HL-60/S4 treated with phorbol 12-myristate 13-acetate at 8.2 ng/mL for 4 days and 3 days (cell line): ENCODE measurements around the gene SREK1.
"Not testable (repeated sequence)": the region's sequence is repeated elsewhere in the genome, so short reads cannot be mapped to it uniquely, and the experiment has no call there.

ENCODE experiments used
- in situ Hi-C: fragments of 300-500 bp; cut with MboI; formaldehyde crosslinking; loops from 2 replicates; pipeline ENCODE4 v1.15.0; 2022; ENCODE audit warnings: low sequenced_read_pairs

The SREK1 gene

DNA sequence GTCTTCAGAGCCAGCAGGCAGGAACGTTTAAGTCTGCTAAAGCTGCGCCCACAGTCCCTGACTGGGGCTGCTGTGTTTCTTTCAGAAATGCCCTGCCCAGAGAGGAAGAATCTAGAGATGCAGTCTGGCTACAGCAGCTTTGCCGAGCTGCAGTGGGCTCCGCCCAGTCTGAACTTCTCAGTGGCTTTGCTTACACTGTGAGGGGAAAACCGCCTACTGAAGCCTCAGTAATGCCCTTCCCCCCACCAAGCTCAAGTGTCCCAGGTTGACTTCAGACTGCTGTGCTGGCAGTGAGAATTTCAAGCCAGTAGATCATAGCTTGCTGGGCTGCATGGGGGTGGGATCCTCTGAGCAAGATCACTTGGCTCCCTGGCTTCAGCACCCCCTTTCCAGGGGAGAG lies 78.4 kb downstream of the SREK1 start:
- in situ Hi-C loops: no loop called here

DNA sequence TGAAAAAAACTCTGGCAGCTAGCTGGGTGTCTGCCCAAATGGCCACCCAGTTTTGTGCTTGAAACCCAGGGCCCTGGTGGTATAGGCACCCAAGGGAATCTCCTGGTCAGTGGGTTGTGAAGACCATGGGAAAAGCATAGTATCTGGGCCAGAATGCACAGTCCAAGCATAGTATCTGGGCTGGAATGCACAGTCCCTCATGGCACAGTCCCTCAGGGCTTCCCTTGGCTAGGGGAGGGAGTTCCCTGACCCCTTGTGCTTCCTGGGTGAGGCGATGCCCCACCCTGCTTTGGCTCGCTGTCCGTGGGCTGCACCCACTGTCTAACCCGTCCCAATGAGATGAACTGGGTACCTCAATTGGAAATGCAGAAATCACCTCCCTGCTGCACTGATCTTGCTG lies 78.8 kb downstream of the SREK1 start:
- in situ Hi-C loops: not testable (repeated sequence)

DNA sequence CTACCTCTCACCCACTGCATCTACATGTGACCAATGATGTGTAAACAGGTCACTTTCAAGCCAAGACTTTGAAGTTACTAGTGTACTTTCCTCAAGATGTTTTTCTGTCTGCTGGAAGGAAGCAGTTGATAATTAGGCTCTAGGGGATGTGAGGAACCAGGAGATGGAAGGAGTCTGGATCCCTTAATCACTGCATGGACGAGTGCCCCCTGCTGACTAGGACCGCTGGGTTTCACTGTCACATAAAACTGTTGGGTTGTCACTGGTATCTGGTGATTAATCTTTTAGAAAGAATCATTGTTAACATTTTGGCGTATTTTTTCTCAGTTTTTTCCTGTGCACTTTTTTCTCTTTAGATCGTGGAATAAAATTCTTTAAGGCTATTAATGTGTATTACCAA lies 79.5 kb downstream of the SREK1 start:
- in situ Hi-C loops: no loop called here

DNA sequence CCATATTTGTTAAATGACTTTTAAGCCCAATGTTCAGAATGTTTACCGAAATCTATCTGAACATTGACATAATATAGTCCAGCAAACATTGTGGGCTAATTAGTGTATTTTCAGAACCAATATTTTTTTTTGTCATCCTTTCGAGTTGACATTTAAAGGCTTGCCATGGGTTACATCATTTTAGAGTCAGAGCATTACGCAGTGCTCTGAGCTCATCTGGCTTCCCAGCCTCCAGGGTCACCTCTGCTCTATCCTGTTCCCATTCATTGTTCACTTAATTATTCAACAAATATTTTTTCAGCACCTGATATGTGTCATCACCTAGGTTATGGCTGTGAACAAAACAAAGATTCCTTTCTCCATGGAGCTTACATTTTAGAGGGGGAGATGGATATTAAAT lies 80.2 kb downstream of the SREK1 start:
- in situ Hi-C loops: no loop called here

DNA sequence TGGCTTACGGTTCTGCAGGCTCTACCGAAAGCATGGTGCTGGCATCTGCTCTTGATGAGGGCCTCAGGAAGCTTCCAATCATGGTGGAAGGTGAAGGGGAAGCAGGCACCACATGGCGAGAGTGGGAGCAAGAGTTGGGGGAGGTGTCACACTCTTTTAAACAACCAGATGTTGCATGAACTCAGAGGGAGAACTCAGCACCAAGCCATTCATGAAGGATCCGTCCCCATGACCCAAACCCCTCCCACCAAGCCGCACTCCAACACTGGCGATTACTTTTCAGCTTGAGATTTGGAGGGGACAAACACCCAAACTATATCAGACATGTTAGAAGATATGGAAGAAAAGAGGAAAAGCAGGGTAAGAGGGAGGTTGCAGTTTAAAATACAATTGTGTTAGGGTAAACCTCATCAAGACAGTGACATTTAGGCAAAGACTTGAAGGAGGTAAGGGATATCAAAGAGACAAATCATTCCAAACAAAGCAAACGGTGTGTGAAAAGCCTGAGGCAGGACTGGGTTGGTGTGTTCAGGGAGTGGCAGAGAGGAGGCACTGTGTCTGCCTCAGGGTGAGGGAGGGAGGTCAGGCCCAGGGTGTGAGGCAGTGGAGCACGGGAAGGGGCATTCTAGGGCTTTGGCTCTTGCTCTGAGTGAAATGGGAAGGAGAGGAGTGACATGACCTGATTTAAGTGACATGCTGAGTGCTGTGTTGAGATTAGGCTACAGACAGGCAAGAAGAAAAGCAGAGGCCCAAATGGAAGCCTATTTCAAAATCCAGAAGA lies 80.9 kb downstream of the SREK1 start:
- in situ Hi-C loops: no loop called here

DNA sequence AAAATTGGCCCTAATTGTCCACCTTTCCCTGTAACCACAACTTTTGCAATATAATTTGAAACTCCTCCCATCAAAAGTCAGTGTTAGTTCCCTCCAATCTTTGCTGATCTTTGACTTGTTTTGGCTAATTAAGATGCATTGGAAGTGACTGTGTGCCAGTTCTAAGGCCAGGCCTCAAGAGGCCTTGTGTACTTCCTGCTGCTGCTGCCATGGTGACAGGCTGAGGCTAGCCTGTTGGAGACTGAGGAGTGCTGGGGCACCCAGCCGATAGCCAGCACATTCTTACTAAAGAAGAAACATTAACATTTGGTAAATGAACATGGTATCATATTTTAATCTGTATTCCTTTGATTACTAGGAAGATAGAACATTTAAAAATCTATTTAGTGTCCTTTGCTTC lies 86.5 kb downstream of the SREK1 start:
- in situ Hi-C loops: no loop called here

DNA sequence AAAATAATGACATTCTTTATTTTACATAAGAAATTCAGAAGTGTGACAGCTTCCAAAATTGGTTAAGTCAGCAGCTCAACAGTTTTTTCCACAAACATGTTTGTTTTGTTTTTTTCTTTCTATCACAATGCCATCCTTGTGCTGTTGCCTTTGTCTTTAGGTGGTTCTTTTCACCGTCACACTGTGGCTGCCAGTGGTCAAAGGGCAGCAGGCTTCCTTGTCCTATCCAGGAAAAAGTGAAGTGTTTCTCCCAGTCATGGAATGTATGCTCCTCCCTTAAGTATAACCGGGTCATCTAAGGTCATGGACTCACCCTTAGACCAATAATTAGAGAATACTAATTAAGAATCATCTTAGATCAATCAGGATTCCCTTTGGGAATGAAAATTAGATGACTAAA lies 87.4 kb downstream of the SREK1 start:
- in situ Hi-C loops: no loop called here

DNA sequence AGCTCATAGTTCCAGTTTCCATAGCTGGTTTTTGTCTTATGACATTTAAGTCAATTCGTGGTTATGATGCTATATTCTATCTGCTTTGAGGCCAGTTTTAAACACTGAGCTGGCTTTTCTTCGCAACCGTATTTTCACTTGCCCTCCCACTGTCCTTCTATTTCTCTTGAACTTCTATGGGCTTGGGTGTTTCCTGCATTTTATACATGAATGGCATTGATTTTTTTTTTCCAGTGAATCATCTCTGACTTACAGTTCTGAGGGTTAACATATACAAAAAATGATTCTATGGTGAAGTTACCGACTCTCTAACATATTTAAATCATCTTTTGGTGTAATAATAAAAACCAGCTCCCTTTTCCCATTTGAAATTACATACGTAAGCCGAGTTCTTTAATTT lies 88.2 kb downstream of the SREK1 start:
- in situ Hi-C loops: no loop called here

DNA sequence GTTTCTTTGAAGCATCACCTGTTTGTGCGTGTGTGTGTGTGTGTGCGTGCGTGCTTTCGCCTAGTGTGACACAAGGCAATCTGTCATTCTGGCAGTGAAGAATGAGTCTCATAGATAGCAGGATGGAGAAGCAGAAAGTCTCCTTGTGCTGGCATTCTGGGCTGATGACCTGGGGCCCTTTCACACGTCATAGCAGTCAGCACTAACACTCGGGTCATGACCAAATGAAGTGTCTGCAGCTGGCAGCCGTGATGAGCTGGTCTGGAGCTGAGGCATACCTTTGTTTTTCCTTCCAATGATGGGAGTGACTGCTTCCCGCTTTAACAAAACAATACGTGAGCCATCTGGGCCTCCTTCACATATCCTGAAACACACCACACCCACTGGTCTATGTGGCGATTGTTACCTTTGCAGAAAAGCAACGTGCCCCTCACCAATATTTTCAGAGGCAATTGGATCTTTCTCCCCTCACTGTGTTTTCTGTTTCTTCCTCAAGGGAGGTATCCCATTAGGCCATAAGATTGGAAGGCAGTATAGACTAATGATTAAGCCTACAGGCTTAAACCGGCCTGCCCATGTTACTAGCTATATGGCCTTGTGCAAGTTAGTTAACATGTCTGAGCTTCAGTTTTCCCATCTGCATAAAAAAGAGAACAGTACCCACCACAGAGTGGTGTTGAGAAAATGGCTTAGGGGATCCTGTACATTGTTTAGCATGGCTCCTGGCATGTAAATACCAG lies 88.8 kb downstream of the SREK1 start:
- in situ Hi-C loops: no loop called here
